ENCODE results near the gene KLHL24.
"Not testable (repeated sequence)": the region's sequence is repeated elsewhere in the genome, so short reads cannot be mapped to it uniquely, and the experiment has no call there.

Gene KLHL24

GRCh38 chr3:183636221-183637105 lies 1.0 kb downstream of the KLHL24 start:
- peak; percentile 82 for DNase-seq (ENCODE audit: low read depth)

DNA sequence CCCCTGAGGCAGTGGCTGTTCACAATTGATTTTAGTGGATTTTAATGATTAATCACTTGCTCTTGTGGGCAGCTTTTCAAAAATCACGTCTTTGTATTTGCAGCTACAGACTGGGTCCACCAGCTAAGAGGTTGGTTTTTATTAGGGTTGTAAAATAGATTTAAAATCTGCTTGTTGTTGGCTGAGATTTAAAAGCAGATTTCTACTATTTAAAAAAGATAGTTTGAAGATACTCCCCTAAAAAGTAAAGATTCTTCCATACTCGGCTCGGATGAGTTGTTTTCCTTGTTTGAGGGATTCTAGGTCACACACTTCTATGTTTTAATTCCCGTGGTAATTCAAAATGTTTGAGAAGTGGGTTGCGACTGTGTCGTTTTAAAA lies 1.7 kb downstream of the KLHL24 start:
- DNase-seq (ENCODE audit: low read depth), result no peak

DNA sequence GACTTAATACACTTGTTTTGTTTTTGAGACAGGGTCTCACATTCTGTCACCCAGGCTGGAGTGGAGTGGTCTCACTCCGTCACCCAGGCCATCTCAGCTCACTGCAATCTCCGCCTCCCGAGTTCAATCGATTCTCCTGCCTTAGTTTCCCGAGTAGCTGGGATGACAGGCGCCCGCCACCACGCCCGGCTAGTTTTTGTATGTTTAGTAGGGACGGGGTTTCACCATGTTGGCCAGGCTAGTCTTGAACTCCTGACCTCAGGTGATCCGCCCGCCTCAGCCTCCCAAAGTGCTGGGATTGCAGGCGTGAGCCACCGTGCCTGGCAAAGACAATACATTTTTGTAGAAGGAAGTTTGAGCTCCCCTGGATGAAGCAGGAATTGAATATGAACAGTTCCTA lies 2.2 kb downstream of the KLHL24 start:
- not testable (repeated sequence) for DNase-seq (ENCODE audit: low read depth)

- no peak for DNase-seq (ENCODE audit: low read depth)
These were observed 2.9 kb downstream of the KLHL24 start for GRCh38 chr3:183638101-183638852.

- not testable (repeated sequence) for DNase-seq (ENCODE audit: low read depth)
These were observed 5.2 kb downstream of the KLHL24 start for GRCh38 chr3:183640635-183641034.

GRCh38 chr3:183641882-183642281 lies 6.5 kb downstream of the KLHL24 start:
- no peak for DNase-seq (ENCODE audit: low read depth)

- no peak for DNase-seq (ENCODE audit: low read depth)
These were observed 8.8 kb downstream of the KLHL24 start for GRCh38 chr3:183644244-183644643.

GRCh38 chr3:183645254-183645653 lies 9.8 kb downstream of the KLHL24 start:
- no peak for DNase-seq (ENCODE audit: low read depth)

DNA sequence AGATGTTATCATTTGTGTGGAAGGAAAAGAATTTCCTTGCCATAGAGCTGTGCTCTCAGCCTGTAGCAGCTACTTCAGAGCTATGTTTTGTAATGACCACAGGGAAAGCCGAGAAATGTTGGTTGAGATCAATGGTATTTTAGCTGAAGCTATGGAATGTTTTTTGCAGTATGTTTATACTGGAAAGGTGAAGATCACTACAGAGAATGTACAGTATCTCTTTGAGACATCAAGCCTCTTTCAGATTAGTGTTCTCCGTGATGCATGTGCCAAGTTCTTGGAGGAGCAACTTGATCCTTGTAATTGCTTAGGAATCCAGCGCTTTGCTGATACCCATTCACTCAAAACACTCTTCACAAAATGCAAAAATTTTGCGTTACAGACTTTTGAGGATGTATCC lies 15.1 kb downstream of the KLHL24 start:
- no peak for DNase-seq (ENCODE audit: low read depth)

- DNase-seq (ENCODE audit: low read depth), result no peak
These were observed 18.0 kb downstream of the KLHL24 start for GRCh38 chr3:183653209-183654064.

DNA sequence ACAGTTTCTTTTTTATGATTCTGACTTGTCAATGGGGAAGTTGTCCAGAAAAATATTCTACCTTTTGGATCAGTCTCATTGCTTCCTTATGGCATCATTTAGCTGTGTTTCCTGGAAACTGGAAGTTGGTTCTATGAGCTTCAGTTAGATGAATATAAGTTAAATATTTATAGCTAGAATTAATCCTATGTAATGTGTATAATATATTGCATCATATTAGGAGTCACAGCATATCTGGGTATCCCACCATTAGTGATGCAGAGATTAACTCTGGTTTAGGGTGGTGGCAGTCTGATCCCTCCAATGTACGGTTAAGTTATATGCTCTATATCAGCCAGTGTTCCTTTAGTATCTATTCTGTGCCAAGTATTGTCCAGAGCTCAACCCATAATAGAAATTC lies 19.3 kb downstream of the KLHL24 start:
- no peak for DNase-seq (ENCODE audit: low read depth)

- no peak for DNase-seq (ENCODE audit: low read depth)
These were observed 26.7 kb downstream of the KLHL24 start for GRCh38 chr3:183662099-183662498.

GRCh38 chr3:183664913-183665381 lies 29.5 kb downstream of the KLHL24 start:
- DNase-seq (ENCODE audit: low read depth), result peak; percentile 51

DNA sequence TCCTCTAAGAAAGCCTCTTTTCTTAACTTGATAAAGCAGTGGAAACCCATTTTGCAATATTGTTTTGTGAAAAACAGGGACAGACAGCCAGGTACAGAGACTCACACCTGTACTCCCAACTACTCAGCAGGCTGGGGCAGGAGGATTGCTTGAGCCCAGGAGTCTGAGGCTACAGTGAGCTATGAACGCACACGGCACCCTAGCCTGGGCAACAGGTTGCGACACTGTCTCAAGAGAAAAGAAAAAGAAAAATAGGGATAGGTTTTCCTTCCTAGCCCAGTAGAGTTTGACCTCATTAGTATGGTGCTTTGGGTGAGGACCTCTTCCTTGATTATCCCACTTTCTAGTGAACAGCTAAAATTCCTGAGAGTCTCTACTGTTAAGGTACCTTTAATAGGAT lies 44.6 kb downstream of the KLHL24 start:
- no peak for DNase-seq (ENCODE audit: low read depth)

GRCh38 chr3:183687705-183688104 lies 52.3 kb downstream of the KLHL24 start:
- DNase-seq (ENCODE audit: low read depth), result no peak

DNA sequence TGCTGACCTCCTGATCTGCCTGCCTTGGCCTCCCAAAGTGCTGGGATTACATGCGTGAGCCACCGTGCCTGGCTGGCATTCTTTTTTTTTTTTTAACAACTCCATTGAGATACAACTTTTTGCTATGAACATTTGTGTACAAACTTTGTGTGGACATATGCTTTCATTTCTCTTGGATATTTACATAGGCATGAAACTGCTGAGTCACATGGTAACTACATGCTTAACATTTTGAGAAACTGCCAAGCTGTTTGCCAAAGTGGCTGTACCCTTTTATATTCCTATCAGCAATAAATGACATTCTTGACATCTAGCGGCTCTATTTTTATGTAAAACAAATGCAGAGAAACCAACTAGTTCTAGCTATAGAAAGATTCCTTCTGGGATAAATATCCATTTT lies 53.5 kb downstream of the KLHL24 start:
- no peak for DNase-seq (ENCODE audit: low read depth)

- DNase-seq (ENCODE audit: low read depth), result not testable (repeated sequence)
These were observed 54.2 kb downstream of the KLHL24 start for GRCh38 chr3:183689621-183690020.

- DNase-seq (ENCODE audit: low read depth), result no peak
These were observed 55.1 kb downstream of the KLHL24 start for GRCh38 chr3:183690402-183690995.

DNA sequence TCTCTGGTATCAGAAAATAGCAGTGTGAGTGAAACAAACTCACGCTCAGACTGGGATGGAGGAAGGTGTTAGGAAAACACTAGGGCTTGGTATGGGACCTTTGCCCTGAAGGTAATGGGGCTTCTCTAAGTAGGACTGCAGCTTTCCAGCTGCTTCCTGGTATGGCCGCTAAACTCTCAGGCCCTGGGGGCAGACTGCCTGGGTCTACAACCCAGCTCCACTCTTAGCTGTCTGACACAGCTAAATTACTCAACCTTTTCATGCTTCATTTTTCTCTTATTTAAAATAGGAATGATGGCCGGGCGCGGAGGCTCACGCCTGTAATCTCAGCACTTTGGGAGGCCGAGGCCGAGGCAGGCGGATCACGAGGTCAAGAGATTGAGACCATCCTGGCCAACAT lies 57.0 kb downstream of the KLHL24 start:
- DNase-seq (ENCODE audit: low read depth), result no peak

DNA sequence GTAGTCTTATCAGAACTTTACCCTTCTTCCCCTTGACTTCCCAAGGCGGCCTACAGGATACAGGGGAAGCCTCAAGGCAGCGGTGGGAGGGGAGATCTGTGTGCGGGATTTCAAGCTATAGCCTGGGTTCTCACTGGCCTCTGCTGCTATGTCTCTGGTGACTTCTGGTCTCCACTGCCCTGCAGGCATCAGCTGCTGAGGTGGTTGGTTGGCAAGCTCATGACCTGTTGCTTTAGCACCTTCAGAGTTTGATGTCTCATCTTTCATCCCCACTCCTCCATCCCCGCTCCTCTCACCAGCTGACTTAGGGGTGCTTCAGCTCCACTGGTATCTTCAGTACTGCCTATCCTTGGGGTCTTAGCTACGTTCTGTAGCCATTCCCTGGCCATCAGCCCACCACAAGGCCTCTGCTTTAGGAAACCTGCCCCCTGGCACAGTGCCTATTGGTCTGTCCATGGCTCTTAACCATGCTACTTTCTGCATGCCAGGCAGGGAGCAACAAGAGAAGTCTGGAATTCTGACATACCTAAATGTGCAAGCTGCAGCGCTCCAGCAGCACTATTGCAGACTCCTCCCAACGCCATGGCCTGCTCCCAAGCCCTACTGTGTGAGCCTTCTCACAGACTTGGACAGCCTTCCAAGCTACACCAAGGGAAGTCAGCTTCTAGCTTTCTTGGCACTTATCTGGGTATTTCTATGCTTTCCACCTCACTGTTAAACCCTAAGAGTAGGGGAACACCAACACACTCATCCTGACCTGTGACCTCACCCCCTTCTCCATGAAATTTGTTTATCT lies 60.3 kb downstream of the KLHL24 start:
- no peak for DNase-seq (ENCODE audit: low read depth)

DNA sequence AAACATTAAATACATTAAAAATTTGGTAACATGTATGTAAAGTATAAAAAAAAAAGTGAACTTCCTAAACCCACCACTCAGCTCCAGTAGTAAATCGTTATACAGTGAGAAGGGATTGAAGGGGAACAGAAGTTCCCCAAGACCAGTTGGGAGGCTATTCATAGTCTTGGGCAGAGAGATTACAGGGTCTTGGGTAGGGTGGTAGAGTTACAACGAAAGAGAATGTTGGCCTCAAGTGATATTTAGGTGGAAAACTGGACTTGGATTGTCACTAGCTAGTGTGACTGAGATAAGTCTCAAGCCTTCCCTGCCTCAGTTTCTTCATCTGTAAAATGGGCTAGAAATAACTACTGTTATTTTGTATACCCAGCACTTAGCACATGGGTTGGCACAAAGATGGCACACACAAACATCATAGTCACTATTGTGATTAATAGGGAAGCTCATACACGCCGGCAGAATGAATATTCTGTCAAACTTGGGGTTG lies 61.7 kb downstream of the KLHL24 start:
- no peak for DNase-seq (ENCODE audit: low read depth)
